Subcutaneous adipose tissue (tissue), 4 donors: Measurements from ENCODE around the gene HNRNPU. TPM values are rescaled to one million over a fixed set of nuclear protein-coding genes. Genes with fewer than 3 reads are reported as not detected.

Source experiments
- total RNA-seq, 4 donors: library from RNA; depleted of rRNA; stranded (reverse); fragments of >200 nt; gene quantifications; one replicate each; pipeline ENCODE4 v1.1.0, GENCODE V29; 2016
- TF ChIP-seq, protein P1 (sequence below): fragments of 450-650 bp; IDR thresholded peaks from one replicate; pipeline ENCODE4 v1.5.1; 2016; ENCODE audit warnings: low read depth, mild to moderate bottlenecking, control low read depth, antibody characterized with exemption, moderate library complexity

The HNRNPU gene
- total RNA-seq, 4 donors from 2014 or later: 314 to 494 (median 367) TPM

DNA sequence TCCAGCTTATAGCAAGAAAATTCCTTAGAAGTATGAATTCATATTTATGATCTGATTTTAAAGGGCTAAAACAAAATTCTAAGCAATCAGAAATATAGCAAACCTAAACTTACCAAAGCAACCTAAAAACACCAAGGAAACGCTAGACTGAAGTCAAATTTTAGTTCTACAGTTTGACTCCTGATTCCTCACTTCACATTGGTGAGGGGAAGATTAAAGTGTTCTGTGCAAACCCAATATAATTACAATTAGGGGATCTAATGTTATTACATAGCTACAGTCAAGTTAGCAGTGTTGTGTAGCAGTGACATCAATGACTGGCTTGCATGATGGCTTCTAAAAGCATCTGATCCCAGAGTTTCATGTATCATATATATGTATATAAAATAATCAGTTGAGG lies 11.6 kb downstream of the HNRNPU start:
- TF ChIP-seq, protein P1, sequence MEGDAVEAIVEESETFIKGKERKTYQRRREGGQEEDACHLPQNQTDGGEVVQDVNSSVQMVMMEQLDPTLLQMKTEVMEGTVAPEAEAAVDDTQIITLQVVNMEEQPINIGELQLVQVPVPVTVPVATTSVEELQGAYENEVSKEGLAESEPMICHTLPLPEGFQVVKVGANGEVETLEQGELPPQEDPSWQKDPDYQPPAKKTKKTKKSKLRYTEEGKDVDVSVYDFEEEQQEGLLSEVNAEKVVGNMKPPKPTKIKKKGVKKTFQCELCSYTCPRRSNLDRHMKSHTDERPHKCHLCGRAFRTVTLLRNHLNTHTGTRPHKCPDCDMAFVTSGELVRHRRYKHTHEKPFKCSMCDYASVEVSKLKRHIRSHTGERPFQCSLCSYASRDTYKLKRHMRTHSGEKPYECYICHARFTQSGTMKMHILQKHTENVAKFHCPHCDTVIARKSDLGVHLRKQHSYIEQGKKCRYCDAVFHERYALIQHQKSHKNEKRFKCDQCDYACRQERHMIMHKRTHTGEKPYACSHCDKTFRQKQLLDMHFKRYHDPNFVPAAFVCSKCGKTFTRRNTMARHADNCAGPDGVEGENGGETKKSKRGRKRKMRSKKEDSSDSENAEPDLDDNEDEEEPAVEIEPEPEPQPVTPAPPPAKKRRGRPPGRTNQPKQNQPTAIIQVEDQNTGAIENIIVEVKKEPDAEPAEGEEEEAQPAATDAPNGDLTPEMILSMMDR: no peak

GRCh38 chr1:244851546-244852231 lies 12.7 kb downstream of the HNRNPU start:
- TF ChIP-seq, protein P1: no peak

GRCh38 chr1:244850896-244851295 lies 13.4 kb downstream of the HNRNPU start:
- TF ChIP-seq, protein P1: no peak

- TF ChIP-seq, protein P1: no peak
These were observed 14.1 kb downstream of the HNRNPU start for GRCh38 chr1:244850099-244850852.

GRCh38 chr1:244849189-244849866 lies 15.0 kb downstream of the HNRNPU start:
- TF ChIP-seq, protein P1: no peak

DNA sequence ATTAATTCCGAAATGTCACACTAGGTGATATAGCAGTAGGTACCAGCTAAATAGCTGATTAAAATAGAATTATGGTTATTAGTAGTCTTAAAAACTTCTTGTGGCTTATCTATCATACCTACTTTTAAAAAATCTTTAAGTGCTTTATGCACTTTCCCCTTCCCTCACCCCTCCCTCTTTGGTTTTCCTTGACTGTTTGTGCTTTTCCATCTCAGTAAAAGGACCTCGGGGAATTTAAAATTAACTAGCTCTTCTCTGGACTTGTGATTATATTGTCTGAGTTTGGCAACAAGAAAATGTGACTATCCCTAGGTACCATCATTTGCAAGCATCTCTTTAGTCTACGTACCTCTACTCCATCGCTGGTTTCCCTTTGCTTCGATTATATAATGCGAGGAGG lies 17.7 kb downstream of the HNRNPU start:
- TF ChIP-seq, protein P1: no peak
